ENCODE data around the gene SLC25A22. TPM values are rescaled to one million over a fixed set of nuclear protein-coding genes. Genes with fewer than 3 reads are reported as not detected.
A peak's percentile ranks its signal among the peaks of the same experiment; 100 is the strongest.

Gene SLC25A22
- total and polyA plus RNA-seq, 9 of the 15 experiments (the other 6 are each of a cell fraction or from before 2014, with no cell fraction given), result 0.41 to 55.4 (median 11.4) TPM

DNA sequence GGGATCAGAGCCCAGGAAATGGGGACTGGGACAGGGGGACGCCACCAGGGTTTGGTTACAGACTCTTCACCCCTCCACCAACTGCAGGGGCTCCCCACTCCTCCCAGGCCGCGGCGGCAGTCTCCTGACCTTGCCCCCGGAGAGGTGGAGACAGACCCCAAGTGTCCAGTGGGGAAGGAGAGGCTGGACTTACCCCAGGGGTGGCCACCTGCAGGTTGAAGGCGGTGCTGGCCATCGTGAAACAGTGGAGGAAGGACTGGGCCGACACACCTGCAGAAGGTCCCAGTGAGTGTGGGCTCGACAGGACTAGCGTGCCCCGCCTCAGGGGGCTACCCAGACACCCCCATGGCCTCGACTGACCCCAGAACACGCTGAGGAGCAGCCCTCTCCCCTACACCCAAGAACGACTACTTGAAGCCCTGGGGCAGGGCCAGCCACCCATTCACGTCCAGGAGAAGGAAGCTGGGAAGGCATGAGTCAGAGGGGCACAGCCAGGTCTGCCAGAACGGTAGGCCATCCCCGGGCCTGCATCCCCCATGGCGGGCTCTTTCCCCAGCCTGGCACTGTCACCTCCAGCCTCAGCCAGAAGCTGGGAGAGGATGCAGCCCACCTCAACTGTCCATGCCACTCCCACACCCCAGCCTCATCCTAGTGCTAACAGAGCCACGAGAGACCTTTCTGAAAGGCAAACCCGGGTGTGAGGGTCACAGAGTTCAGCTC lies 23.0 kb downstream of the SLC25A22 start:
- DNase-seq (ENCODE audit: extremely low read depth in 1 of 4, low spot score in 3 of 4) (no peak), FAIRE-seq (no peak), ATAC-seq (no peak)
- no TSS peak for BruUV-seq (replicated peaks)
- Histone ChIP-seq H3K9me1 (ENCODE audit: control insufficient read depth, insufficient read depth, low read length) (peaks cover 6% of the 10 kb centered on the region), H3K4me1 (replicated peaks in 1 of 2; ENCODE audit: control insufficient read depth in 2 of 2, insufficient read depth in 2 of 2, low read length in 2 of 2) (peaks cover 16 to 95% of the 10 kb centered on the region in 2 experiments), H3K79me2 (ENCODE audit: control insufficient read depth, insufficient read depth, low read length) (peaks cover 83% of the 10 kb centered on the region), H3K4me3 (peak overlapping the region; percentile 81; the same call in 1 of the 2 replicates), H2AFZ (ENCODE audit: low read depth, low read length) (no peak overlapping the region), H3K9ac (ENCODE audit: insufficient read depth in 1 of 2, low read depth in 2 of 2, low read length in 2 of 2) (peak overlapping the region; percentile 77 to 98; a peak in 3 of 4 replicates), H3K9me3 (replicated peaks; ENCODE audit: control insufficient read depth, insufficient read depth, low read depth, low read length) (no peaks in the 10 kb centered on the region; the same call in 1 of the 2 replicates), H3K27me3 (ENCODE audit: control insufficient read depth in 2 of 2, insufficient read depth in 2 of 2, low read length in 2 of 2) (no peaks in the 10 kb centered on the region), H3K4me2 (ENCODE audit: insufficient read depth, low read length) (peak overlapping the region; percentile 84), H3K36me3 (ENCODE audit: control insufficient read depth, insufficient read depth, low read length) (peaks cover 71% of the 10 kb centered on the region), H3K27ac (ENCODE audit: extremely low read depth, low read depth, low read length) (peak overlapping the region; percentile 39; the same call in 2 of the 3 replicates), H4K20me1 (replicated peaks; ENCODE audit: control insufficient read depth, insufficient read depth, low read length) (peaks cover 28% of the 10 kb centered on the region)
- WGBS (ENCODE audit: insufficient coverage, low coverage, missing lambda C conversion rate), result 74% methylated on average over 17 of the region's 20 CpGs
- in situ Hi-C loops (cut with MboI), result no loop called here
- CTCF ChIA-PET (ENCODE audit: low intra/inter-chr PET ratio), result no interaction called here
- intact Hi-C loops (cut with micrococcal nuclease), result no loop called here
- POLR2A ChIA-PET, result interaction anchor here (0.6 to 1.3 kb wide), 5 partner anchors 10 to 561 kb away, joined by 3 to 6 read pairs (median 4); no protein-coding TSS in a partner anchor
- TF ChIP-seq, protein P1, sequence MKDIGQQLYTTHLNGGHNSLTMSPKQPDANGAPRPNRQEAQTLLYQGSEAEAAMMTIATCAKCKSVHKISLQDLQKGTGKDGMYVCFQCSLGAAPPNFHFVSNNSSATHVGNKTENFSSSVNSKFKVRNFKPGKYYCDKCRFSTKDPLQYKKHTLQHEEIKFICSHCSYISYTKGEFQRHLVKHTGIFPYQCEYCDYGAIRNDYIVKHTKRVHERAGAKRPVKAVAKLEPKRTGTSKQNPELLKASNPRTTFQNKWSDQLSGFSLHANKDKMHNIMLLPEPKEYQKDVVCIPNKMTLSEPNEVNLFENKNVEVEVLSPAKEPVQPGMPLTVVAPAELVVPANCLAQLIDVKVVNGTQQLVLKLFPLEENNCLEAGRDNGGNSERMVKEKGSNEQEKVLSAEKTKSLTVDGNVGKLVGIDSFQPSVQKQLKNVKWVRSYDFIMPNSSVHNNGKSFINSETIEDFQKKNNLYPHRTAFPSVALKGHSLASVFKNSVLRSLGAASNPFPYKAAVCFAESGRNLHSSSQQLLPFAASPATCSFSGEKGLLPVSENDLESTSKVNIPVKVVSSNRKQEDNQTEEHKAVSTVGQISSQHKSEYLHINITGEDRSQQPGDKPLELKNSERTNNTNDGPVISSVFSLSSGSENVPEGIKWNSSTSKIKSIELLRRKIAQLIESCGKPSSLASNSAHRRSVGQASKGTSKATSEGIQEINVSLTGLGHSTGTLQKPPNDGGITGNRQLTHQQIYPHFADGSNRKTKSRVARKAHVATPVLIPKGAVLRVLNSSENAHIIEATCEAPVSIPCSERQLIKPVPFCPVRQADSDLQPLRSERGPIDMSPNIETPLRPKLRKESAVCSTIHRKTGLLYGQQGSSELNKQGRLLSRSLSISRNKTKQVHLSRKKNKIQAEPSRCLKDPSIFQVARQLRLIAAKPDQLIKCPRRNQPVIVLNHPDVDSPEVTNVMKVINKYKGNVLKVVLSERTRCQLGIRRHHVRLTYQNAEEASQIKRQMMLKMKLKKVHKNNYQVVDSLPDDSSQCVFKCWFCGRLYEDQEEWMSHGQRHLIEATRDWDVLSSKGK (CRISPR knock-in tag; IDR thresholded peaks at IDR 0.05), result no peak
- TF ChIP-seq, protein P2, sequence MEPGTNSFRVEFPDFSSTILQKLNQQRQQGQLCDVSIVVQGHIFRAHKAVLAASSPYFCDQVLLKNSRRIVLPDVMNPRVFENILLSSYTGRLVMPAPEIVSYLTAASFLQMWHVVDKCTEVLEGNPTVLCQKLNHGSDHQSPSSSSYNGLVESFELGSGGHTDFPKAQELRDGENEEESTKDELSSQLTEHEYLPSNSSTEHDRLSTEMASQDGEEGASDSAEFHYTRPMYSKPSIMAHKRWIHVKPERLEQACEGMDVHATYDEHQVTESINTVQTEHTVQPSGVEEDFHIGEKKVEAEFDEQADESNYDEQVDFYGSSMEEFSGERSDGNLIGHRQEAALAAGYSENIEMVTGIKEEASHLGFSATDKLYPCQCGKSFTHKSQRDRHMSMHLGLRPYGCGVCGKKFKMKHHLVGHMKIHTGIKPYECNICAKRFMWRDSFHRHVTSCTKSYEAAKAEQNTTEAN (CRISPR knock-in tag; IDR thresholded peaks at IDR 0.05), result no peak
- TF ChIP-seq HBP1 (CRISPR knock-in tag; IDR thresholded peaks at IDR 0.05), result no peak
- TF ChIP-seq MAFK (IDR thresholded peaks at IDR 0.05; ENCODE audit: low read length), result no peak
- no peak for TF ChIP-seq ZNF592 (IDR thresholded peaks at IDR 0.05)
- peak; percentile 55 for TF ChIP-seq RBFOX2 (IDR thresholded peaks at IDR 0.05; ENCODE audit: low read depth, low read length)
- TF ChIP-seq RNF219 (CRISPR knock-in tag; IDR thresholded peaks at IDR 0.05), result no peak

Measured in K562 (cell line).